Activated CD8-positive, alpha-beta T cell treated with anti-CD3 and anti-CD28 coated beads, Interleukin-2, amount 10 ng/mL, durations not matched to agents 7 days and 5 days (primary cell): ENCODE data around the gene POLA1. TPM values are rescaled to one million over a fixed set of nuclear protein-coding genes. Genes with fewer than 3 reads are reported as not detected.

Experiments
- ATAC-seq: fragments of 150-1000 bp; cut with Tn5 transposase; one replicate; pipeline ENCODE4 v1.10.0; 2021; ENCODE audit warnings: moderate library complexity
- CTCF ChIA-PET: fragments of 350-600 bp; sonication (Branson Sonifier 250); formaldehyde crosslinking; loops from one replicate; lab custom pipeline; 2021; ENCODE audit warnings: antibody characterized with exemption; lab: Charles Lee
- POLR2A ChIA-PET: fragments of 350-600 bp; sonication (Branson Sonifier 250); formaldehyde crosslinking; loops from one replicate; lab custom pipeline; 2021; ENCODE audit warnings: antibody characterized with exemption; lab: Charles Lee
- DNase-seq: peaks from one replicate; pipeline ENCODE4 v3.0.0-alpha.2; 2020
- H3K27ac Mint-ChIP-seq: one replicate; pipeline ENCODE4 v1.8.0; 2021; ENCODE audit warnings: mild to moderate bottlenecking, mixed read lengths
- H3K27me3 Mint-ChIP-seq: one replicate; pipeline ENCODE4 v1.8.0; 2021; ENCODE audit warnings: low read depth, mixed read lengths
- H3K36me3 Mint-ChIP-seq: one replicate; pipeline ENCODE4 v1.8.0; 2021; ENCODE audit warnings: low read depth, mixed read lengths
- H3K4me1 Mint-ChIP-seq: one replicate; pipeline ENCODE4 v1.8.0; 2021; ENCODE audit warnings: low read depth, mixed read lengths
- H3K4me3 Mint-ChIP-seq: one replicate; pipeline ENCODE4 v1.8.0; 2021; ENCODE audit warnings: mild to moderate bottlenecking, mixed read lengths
- H3K9me3 Mint-ChIP-seq: one replicate; pipeline ENCODE4 v1.8.0; 2022; ENCODE audit warnings: mixed read lengths; ENCODE audit not compliant: insufficient read depth
- total RNA-seq, 2 experiments: library from RNA; stranded (reverse); gene quantifications; one replicate each; pipeline ENCODE4 v1.2.3, GENCODE V29; 2021

Gene POLA1
- total RNA-seq, 2 experiments from 2014 or later, result 37.0 to 38.2 TPM

DNA sequence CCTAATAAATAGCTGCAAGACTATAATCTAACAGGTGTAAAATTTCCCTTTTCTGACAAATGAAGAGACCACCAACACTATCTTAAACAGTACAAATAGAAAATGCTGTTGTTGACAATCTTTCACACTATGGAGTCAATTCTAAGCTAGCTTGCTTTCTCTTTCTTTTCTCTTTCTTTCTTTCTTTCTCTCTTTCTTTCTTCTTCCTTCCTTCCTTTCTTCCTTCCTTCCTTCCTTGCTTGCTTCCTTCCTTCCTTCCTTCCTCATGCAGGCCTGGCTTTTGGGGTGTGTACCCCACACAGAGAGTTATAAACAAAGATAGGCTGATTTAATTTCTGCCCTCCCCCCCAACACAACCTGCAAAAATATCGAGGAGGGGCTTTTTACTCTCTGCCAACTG, 330.2 kb downstream of the POLA1 start:
- ChIA-PET POLR2A (no interaction called here), CTCF (interaction anchor here (2.2 kb wide), 1 partner anchor 120 kb away, joined by 8 read pairs; no protein-coding TSS in a partner anchor)
- Mint-ChIP-seq H3K27me3 (peaks cover 54% of the 10 kb centered on the region), H3K36me3 (no peaks in the 10 kb centered on the region), H3K4me3 (no peak overlapping the region), H3K9me3 (no peaks in the 10 kb centered on the region), H3K4me1 (peaks cover 12% of the 10 kb centered on the region), H3K27ac (no peak overlapping the region)
- no peak for ATAC-seq
- no peak for DNase-seq

GRCh38 chrX:25025615-25026014, 331.9 kb downstream of the POLA1 start:
- DNase-seq, result no peak
- ChIA-PET CTCF (interaction anchor here (1.1 kb wide), 1 partner anchor 187 kb away, joined by 3 read pairs; no protein-coding TSS in a partner anchor), POLR2A (no interaction called here)
- no peak for ATAC-seq
- Mint-ChIP-seq H3K27me3 (peaks cover 47% of the 10 kb centered on the region), H3K9me3 (no peaks in the 10 kb centered on the region), H3K36me3 (no peaks in the 10 kb centered on the region), H3K4me1 (peaks cover 12% of the 10 kb centered on the region), H3K27ac (no peak overlapping the region), H3K4me3 (no peak overlapping the region)

GRCh38 chrX:25026576-25026975, 332.9 kb downstream of the POLA1 start:
- POLR2A ChIA-PET, result no interaction called here
- Mint-ChIP-seq H3K4me3 (no peak overlapping the region), H3K27ac (no peak overlapping the region), H3K9me3 (no peaks in the 10 kb centered on the region), H3K27me3 (peaks cover 40% of the 10 kb centered on the region), H3K36me3 (no peaks in the 10 kb centered on the region), H3K4me1 (peaks cover 6% of the 10 kb centered on the region)
- ATAC-seq, result no peak
- no peak for DNase-seq
- CTCF ChIA-PET, result interaction anchor here (1.1 kb wide), 1 partner anchor 188 kb away, joined by 3 read pairs; no protein-coding TSS in a partner anchor

DNA sequence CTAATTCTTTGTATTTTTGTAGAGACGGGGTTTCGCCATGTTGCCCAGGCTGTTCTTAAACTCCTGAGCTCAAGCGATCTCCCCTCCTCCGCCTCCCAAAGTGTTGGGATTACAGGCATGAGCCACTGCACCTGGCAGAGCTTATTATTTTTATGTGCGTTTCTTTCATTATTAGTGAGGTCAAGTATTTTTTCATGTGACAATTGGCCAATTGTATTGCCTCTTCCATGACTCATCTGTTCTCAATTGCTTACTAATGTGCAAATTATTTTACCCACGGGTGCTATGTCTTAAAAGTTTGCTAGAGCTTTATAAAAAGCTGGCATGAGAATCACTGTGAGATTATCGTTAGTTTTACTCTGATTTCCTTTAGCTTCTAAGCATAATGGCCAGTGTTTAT, 335.0 kb downstream of the POLA1 start:
- ATAC-seq (no peak), DNase-seq (no peak)
- H3K4me1 Mint-ChIP-seq, result no peaks in the 10 kb centered on the region
- ChIA-PET POLR2A (no interaction called here), CTCF (no interaction called here)
- H3K27me3 Mint-ChIP-seq, result peaks cover 22% of the 10 kb centered on the region
- H3K4me3 Mint-ChIP-seq, result no peak overlapping the region
- no peak overlapping the region for H3K27ac Mint-ChIP-seq
- H3K36me3 Mint-ChIP-seq, result no peaks in the 10 kb centered on the region
- H3K9me3 Mint-ChIP-seq, result no peaks in the 10 kb centered on the region

DNA sequence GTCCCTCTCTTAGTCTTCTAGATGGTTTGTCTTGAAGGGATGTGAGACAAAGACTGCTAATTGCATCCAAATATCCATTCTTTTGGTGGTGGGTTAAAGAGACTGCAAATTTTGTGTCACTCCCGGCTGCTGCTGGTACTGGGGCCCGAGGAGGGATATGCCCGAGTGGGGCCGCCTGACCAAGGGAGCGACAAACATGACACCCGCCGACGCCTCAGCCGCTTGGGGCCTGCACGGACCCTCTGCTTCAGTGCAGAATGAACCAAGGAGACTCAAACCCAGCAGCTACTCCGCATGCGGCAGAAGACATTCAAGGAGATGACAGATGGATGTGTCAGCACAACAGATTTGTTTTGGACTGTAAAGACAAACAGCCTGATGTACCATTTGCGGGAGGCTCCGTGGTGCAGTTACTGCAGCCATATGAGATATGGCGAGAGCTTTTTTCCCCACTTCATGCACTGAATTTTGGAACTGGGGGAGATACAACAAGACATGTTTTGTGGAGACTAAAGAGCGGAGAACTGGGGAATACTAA, 335.6 kb downstream of the POLA1 start:
- ATAC-seq (no peak), DNase-seq (no peak)
- Mint-ChIP-seq H3K27me3 (peaks cover 16% of the 10 kb centered on the region), H3K9me3 (no peaks in the 10 kb centered on the region), H3K27ac (no peak overlapping the region), H3K4me3 (no peak overlapping the region), H3K36me3 (no peaks in the 10 kb centered on the region), H3K4me1 (no peaks in the 10 kb centered on the region)
- POLR2A ChIA-PET, result no interaction called here
- CTCF ChIA-PET, result no interaction called here

DNA sequence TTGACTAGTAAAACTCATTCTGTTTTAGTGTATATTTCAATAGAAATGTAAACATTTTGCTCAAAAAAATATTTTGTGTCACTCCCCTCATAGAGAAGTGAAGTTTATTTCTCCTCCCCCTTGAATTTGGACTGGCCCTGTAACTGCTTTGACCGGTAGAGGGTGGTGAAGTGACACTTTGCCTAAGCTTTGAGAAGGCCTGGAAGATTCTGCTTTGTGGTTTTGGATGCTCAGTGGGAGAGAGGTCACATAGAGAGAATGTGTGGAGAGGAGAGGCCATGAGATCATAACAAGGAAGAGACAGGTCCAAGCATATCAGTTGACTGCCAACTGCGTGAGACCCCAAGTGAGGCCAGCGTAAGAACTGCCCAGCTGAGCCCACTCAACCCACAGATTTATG, 341.2 kb downstream of the POLA1 start:
- H3K27ac Mint-ChIP-seq, result no peak overlapping the region
- ChIA-PET CTCF (no interaction called here), POLR2A (no interaction called here)
- no peak overlapping the region for H3K4me3 Mint-ChIP-seq
- H3K27me3 Mint-ChIP-seq, result peaks cover 4% of the 10 kb centered on the region
- H3K4me1 Mint-ChIP-seq, result no peaks in the 10 kb centered on the region
- H3K9me3 Mint-ChIP-seq, result no peaks in the 10 kb centered on the region
- ATAC-seq (no peak), DNase-seq (no peak)
- H3K36me3 Mint-ChIP-seq, result no peaks in the 10 kb centered on the region

GRCh38 chrX:25039036-25039435, 345.3 kb downstream of the POLA1 start:
- H3K4me3 Mint-ChIP-seq, result no peak overlapping the region
- no peak for DNase-seq
- H3K9me3 Mint-ChIP-seq, result no peaks in the 10 kb centered on the region
- H3K36me3 Mint-ChIP-seq, result no peaks in the 10 kb centered on the region
- CTCF ChIA-PET, result no interaction called here
- no peaks in the 10 kb centered on the region for H3K4me1 Mint-ChIP-seq
- ATAC-seq, result no peak
- POLR2A ChIA-PET, result no interaction called here
- peaks cover 4% of the 10 kb centered on the region for H3K27me3 Mint-ChIP-seq
- no peak overlapping the region for H3K27ac Mint-ChIP-seq

GRCh38 chrX:25043192-25043591, 349.5 kb downstream of the POLA1 start:
- Mint-ChIP-seq H3K4me3 (no peak overlapping the region), H3K4me1 (no peaks in the 10 kb centered on the region), H3K27ac (no peak overlapping the region), H3K27me3 (no peaks in the 10 kb centered on the region), H3K9me3 (no peaks in the 10 kb centered on the region), H3K36me3 (no peaks in the 10 kb centered on the region)
- no peak for DNase-seq
- ATAC-seq, result no peak
- ChIA-PET POLR2A (no interaction called here), CTCF (no interaction called here)

Other genes with a start within 250 kb of the POLA1 start
- 10 to 100 TPM; 30.0 to 31.5 TPM for gene PDK3, start 228.6 kb upstream of the POLA1 start, total RNA-seq
- gene PCYT1B, start 46.6 kb upstream of the POLA1 start, total RNA-seq, result not detected